ENCODE measurements around the gene RTEL1.
"Not testable (repeated sequence)": the region's sequence is repeated elsewhere in the genome, so short reads cannot be mapped to it uniquely, and the experiment has no call there.

The RTEL1 gene

GRCh38 chr20:63709149-63709527, 51.0 kb downstream of the RTEL1 start:
- peak overlapping the region; percentile 74 for H3K4me3 ChIP-seq (replicated peaks; ENCODE audit: low read depth, low read length)
- no peak for TF ChIP-seq CTCF (IDR thresholded peaks at IDR 0.05; ENCODE audit: low read length, missing control alignments)
- DNase-seq (ENCODE audit: low read depth): no peak

DNA sequence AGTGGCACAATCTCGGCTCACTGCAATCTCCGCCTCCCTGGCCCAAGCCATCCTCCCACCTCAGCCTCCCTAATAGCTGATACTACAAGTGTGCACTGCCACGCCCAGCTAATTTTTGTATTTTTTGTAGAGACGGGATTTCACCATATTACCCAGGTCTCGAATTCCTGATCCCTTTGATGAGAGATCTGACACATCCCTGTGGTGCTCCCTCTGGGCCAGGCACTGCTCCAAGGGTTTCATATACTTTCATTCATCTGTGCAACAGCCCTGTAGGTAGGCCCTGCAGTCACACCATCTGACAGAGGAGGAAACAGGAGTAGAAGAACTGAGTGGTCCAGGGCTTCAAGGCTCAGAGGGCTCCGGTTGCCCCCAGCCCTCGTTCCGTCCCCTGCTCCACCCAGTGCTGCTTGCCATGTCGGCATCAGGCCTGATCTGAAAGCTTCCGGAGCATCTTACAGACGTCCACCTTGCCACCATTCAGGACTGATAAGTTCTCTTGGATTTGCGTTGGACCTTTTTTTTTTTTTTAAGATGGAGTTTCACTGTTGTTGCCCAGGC, 53.1 kb downstream of the RTEL1 start:
- TF ChIP-seq CTCF (IDR thresholded peaks at IDR 0.05; ENCODE audit: low read length, missing control alignments): no peak
- no peak overlapping the region for H3K4me3 ChIP-seq (replicated peaks; ENCODE audit: low read depth, low read length)
- no peak for DNase-seq (ENCODE audit: low read depth)

DNA sequence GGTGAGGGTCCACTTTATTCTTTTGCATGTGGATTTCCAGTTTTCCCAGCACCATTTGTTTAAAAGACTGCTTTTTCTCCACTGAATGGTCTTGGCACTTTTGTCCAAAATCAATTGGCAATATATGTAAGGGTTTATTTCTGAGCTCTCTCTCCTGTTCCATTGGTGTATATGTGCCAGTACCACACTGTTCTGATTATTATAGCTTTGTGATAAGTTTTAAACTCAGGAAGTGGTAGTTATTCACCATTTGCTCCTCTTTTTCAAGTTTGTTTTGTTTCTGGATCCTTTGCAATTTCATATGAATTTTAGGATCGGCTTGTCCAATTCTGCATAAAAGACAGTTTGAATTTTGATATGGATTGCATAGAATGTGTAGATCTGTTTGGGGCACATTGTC, 54.1 kb downstream of the RTEL1 start:
- DNase-seq (ENCODE audit: low read depth): no peak
- H3K4me3 ChIP-seq (replicated peaks; ENCODE audit: low read depth, low read length): no peak overlapping the region
- no peak for TF ChIP-seq CTCF (IDR thresholded peaks at IDR 0.05; ENCODE audit: low read length, missing control alignments)

GRCh38 chr20:63714858-63715257, 56.7 kb downstream of the RTEL1 start:
- no peak for TF ChIP-seq CTCF (IDR thresholded peaks at IDR 0.05; ENCODE audit: low read length, missing control alignments)
- DNase-seq (ENCODE audit: low read depth): no peak
- H3K4me3 ChIP-seq (replicated peaks; ENCODE audit: low read depth, low read length): no peak overlapping the region

DNA sequence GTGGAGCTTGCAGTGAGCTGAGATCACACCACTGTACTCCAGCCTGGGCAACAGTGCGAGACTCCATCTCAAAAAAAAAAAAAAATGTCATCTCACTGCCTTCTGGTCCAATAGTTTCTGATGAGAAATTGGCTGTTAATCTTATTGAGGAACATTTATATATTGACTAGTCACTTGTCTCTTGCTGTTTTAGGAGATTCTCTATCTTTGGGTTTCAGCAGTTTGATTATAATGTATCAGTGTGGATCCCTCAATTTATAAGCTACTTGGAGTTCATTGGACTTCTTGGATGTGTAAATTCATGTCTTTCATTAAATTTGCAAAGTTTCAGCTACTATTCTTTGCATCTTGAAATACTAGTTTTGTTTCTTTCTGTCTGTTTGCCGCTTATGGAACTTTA, 60.9 kb downstream of the RTEL1 start:
- DNase-seq (ENCODE audit: low read depth): no peak
- no peak overlapping the region for H3K4me3 ChIP-seq (replicated peaks; ENCODE audit: low read depth, low read length)
- no peak for TF ChIP-seq CTCF (IDR thresholded peaks at IDR 0.05; ENCODE audit: low read length, missing control alignments)

DNA sequence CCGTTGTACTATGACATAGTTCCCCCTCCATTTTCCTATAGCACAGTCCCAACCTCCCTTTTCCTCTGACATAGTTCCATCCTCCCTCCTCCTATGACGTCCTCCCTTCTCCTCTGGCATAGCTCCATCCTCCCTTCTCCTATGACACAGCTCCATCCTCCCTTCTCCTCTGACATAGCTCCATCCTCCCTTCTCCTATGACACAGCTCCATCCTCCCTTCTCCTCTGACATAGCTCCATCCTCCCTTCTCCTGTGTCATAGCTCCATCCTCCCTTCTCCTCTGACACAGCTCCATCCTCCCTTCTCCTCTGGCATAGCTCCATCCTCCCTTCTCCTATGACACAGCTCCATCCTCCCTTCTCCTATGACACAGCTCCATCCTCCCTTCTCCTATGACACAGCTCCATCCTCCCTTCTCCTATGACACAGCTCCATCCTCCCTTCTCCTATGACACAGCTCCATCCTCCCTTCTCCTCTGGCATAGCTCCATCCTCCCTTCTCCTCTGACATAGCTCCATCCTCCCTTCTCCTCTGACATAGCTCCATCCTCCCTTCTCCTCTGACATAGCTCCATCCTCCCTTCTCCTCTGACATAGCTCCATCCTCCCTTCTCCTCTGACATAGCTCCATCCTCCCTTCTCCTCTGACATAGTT, 65.0 kb downstream of the RTEL1 start:
- peak; percentile 16 for DNase-seq (ENCODE audit: low read depth)
- H3K4me3 ChIP-seq (replicated peaks; ENCODE audit: low read depth, low read length): not testable (repeated sequence)

GRCh38 chr20:63730189-63730733, 72.1 kb downstream of the RTEL1 start:
- DNase-seq (ENCODE audit: low read depth): not testable (repeated sequence)

GRCh38 chr20:63731410-63731809, 73.3 kb downstream of the RTEL1 start:
- no peak overlapping the region for H3K4me3 ChIP-seq (replicated peaks; ENCODE audit: low read depth, low read length)
- no peak for TF ChIP-seq CTCF (IDR thresholded peaks at IDR 0.05; ENCODE audit: low read length, missing control alignments)
- no peak for DNase-seq (ENCODE audit: low read depth)

More at GRCh38 chr20:63730189-63730733, 72.1 kb downstream of the RTEL1 start:
- H3K4me3 ChIP-seq (replicated peaks; ENCODE audit: low read depth, low read length): not testable (repeated sequence)
